Neural crest cell (in vitro differentiated cells): ENCODE data around the gene LCE1A. TPM values are rescaled to one million over a fixed set of nuclear protein-coding genes. Genes with fewer than 3 reads are reported as not detected.

Source experiments
- DNase-seq: peaks from one replicate; pipeline ENCODE4 v3.0.0; 2021; ENCODE audit warnings: low read depth, mixed read lengths, low spot score
- H3K27ac Mint-ChIP-seq: one replicate; pipeline ENCODE4 v1.8.0; 2021; ENCODE audit warnings: mild to moderate bottlenecking, mixed read lengths; ENCODE audit not compliant: unreplicated experiment
- H3K27me3 Mint-ChIP-seq: 2 replicates; pipeline ENCODE4 v1.8.0; 2021; ENCODE audit warnings: low read depth, mild to moderate bottlenecking, mixed read lengths
- H3K36me3 Mint-ChIP-seq: 2 replicates; pipeline ENCODE4 v1.8.0; 2021; ENCODE audit warnings: low read depth, mild to moderate bottlenecking, mixed read lengths
- H3K4me1 Mint-ChIP-seq: 2 replicates; pipeline ENCODE4 v1.8.0; 2021; ENCODE audit warnings: mixed read lengths
- H3K4me3 Mint-ChIP-seq: one replicate; pipeline ENCODE4 v1.8.0; 2021; ENCODE audit warnings: mild to moderate bottlenecking, mixed read lengths
- H3K9me3 Mint-ChIP-seq: 2 replicates; pipeline ENCODE4 v1.8.0; 2021; ENCODE audit warnings: mixed read lengths
- total RNA-seq: library from RNA; stranded (reverse); gene quantifications from 2 replicates; pipeline ENCODE4 v1.2.1, GENCODE V29; 2021
- TF ChIP-seq, protein P1 (sequence below): fragments of 200-600 bp; sonication (generic); conservative IDR thresholded peaks from 2 replicates; pipeline ENCODE4 v1.5.0; 2021; ENCODE audit warnings: antibody characterized with exemption, mild to moderate bottlenecking

LCE1A gene
- total RNA-seq, 1 donor from 2014 or later = not detected

DNA sequence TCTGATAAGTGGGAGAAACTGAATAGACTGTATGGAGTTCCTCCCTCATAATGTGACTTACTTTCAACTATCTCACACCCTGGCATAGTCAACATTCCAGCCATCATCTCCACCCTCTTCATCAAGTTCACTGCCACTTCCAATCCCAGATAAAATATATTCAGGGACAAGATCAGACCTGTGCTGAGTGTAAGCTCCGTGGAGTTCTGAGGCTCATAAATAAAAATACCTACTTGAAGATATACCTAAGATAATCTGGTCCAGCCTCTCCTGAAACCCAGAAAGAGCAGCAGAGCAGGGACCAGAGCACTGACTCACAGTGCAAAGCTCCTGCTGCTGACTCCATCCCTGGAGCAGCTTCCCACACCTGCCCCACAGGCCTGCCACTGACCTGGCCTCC lies 30.8 kb downstream of the LCE1A start:
- no peaks in the 10 kb centered on the region for H3K27me3 Mint-ChIP-seq
- H3K36me3 Mint-ChIP-seq = no peaks in the 10 kb centered on the region
- no peak overlapping the region for H3K4me3 Mint-ChIP-seq
- H3K27ac Mint-ChIP-seq = no peak overlapping the region
- H3K4me1 Mint-ChIP-seq = no peaks in the 10 kb centered on the region
- no peak for DNase-seq
- H3K9me3 Mint-ChIP-seq = peaks cover 28% of the 10 kb centered on the region
- TF ChIP-seq, protein P1, sequence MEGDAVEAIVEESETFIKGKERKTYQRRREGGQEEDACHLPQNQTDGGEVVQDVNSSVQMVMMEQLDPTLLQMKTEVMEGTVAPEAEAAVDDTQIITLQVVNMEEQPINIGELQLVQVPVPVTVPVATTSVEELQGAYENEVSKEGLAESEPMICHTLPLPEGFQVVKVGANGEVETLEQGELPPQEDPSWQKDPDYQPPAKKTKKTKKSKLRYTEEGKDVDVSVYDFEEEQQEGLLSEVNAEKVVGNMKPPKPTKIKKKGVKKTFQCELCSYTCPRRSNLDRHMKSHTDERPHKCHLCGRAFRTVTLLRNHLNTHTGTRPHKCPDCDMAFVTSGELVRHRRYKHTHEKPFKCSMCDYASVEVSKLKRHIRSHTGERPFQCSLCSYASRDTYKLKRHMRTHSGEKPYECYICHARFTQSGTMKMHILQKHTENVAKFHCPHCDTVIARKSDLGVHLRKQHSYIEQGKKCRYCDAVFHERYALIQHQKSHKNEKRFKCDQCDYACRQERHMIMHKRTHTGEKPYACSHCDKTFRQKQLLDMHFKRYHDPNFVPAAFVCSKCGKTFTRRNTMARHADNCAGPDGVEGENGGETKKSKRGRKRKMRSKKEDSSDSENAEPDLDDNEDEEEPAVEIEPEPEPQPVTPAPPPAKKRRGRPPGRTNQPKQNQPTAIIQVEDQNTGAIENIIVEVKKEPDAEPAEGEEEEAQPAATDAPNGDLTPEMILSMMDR = no peak

DNA sequence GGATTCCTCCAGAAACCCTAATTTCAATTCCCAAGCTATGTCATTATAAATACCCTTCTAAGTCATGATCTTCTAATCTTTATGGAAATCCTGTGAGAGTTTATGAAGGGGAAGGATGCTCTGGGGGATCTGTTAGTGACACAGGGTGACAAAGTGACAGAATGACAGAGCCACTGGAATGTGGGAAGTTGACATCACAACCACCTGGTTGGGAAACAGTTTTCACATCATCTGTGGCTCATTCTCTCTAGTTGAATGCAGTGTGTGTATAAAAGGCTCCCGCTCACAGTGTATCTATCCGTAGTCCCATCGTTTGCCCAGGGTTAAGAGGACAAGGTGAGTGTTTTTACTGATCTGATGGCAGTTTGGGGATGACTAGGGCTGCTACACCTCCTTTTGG lies 32.4 kb downstream of the LCE1A start, which contains the start of gene LCE7A:
TSS of gene LCE7A (plus strand) at position 301 of the 400 bp plus-strand sequence. CDS start 702 bp downstream, outside the sequence.
- Mint-ChIP-seq H3K4me1 (no peaks in the 10 kb centered on the region), H3K4me3 (no peak within 1 kb of the TSS), H3K36me3 (no peaks in the 10 kb centered on the region), H3K27ac (no peak within 1 kb of the TSS), H3K27me3 (no peaks in the 10 kb centered on the region), H3K9me3 (peaks cover 21% of the 10 kb centered on the region)
- TF ChIP-seq, protein P1 = no peak
- DNase-seq = no peak

DNA sequence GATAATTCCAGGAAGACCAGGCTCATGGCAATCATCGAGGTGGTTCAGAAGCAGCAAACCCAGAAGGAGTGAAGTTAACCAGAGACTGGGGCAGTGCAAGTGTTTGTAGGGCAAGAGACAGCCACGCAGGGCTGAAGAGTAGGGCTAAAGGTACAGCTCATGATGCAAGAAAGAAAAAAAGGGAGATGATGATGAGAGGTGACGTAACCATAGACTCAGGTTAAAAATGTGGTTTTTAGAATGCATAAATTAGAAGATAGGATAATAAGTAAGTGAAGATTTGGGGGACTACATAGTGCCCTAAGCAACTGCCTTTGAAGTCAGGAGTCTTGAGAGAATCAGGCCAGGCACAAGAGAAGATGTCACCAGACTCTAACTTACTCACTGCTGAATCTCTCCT lies 32.9 kb downstream of the LCE1A start:
- Mint-ChIP-seq H3K4me1 (no peaks in the 10 kb centered on the region), H3K27me3 (no peaks in the 10 kb centered on the region), H3K27ac (no peak overlapping the region), H3K36me3 (no peaks in the 10 kb centered on the region), H3K4me3 (no peak overlapping the region), H3K9me3 (peaks cover 18% of the 10 kb centered on the region)
- TF ChIP-seq, protein P1 = no peak
- DNase-seq = no peak

DNA sequence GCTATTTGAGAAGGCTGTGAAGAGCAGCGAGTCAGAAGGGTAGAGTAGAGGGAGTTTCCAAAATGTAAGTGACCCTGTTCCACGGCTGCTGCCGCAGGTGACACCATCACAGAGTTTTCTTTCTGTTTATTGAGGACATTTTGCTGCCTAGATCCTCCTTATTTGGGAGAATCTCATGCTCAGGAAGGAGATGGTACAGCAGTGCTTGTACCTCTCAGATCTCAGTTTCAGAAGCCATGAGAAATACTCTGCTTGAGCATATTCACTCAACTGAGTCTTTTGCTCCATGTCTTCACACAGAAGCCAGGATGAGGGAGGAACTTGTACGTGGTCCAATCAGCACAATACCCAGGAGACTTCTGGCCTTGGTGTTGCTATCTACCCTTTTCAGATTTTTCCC lies 34.1 kb downstream of the LCE1A start:
- Mint-ChIP-seq H3K27ac (no peak overlapping the region), H3K4me3 (no peak overlapping the region), H3K27me3 (no peaks in the 10 kb centered on the region), H3K9me3 (peaks cover 15% of the 10 kb centered on the region), H3K36me3 (no peaks in the 10 kb centered on the region), H3K4me1 (no peaks in the 10 kb centered on the region)
- TF ChIP-seq, protein P1 = no peak
- no peak for DNase-seq

DNA sequence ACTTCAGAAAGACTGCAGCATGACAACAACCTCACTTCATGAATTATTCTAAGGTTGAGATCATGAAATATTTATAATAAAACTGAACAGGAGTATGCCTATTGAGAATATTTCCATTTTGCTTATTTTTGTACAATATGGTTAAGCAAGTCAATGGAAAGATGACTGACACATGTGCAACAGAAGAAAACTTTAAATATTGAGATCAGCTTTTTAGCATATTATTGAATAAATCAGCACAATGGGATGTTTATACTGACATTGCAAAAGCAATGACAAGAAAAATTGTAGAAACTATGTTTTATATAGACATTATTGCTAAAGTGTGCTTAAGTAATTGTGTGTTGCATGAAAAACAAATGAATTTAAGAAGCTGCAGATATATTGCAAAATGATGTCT lies 37.2 kb downstream of the LCE1A start:
- no peak for DNase-seq
- no peaks in the 10 kb centered on the region for H3K36me3 Mint-ChIP-seq
- no peak overlapping the region for H3K4me3 Mint-ChIP-seq
- no peaks in the 10 kb centered on the region for H3K4me1 Mint-ChIP-seq
- TF ChIP-seq, protein P1 = no peak
- no peaks in the 10 kb centered on the region for H3K27me3 Mint-ChIP-seq
- H3K9me3 Mint-ChIP-seq = peaks cover 10% of the 10 kb centered on the region
- no peak overlapping the region for H3K27ac Mint-ChIP-seq

DNA sequence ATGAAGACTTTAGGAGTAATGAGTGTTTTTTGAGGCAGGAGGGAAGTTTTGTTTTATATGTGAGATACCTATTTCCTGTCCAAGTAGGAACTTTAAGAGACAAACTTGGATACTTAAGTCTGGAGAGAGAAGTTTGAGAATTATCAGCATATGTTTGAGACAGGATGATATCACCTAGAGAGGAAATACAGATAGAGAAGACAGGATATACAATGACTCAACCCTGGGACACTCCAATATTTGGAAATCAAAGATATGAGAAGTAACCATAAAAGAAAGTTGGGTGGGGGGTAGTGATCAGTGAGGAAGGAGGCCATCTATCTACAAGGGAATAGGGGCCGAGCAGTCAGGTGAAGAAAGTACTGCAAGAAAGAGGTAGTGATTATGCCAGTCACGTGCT lies 39.0 kb downstream of the LCE1A start:
- H3K36me3 Mint-ChIP-seq = no peaks in the 10 kb centered on the region
- H3K4me3 Mint-ChIP-seq = no peak overlapping the region
- H3K27me3 Mint-ChIP-seq = no peaks in the 10 kb centered on the region

More for the DNA sequence above, 39.0 kb downstream of the LCE1A start:
- H3K27ac Mint-ChIP-seq = no peak overlapping the region
- H3K9me3 Mint-ChIP-seq = no peaks in the 10 kb centered on the region
- no peak for DNase-seq
- H3K4me1 Mint-ChIP-seq = no peaks in the 10 kb centered on the region
- TF ChIP-seq, protein P1 = no peak
